CD4-positive, alpha-beta T cell (primary cell): ENCODE results near the gene ERVV-1. TPM values are rescaled to one million over a fixed set of nuclear protein-coding genes. Genes with fewer than 3 reads are reported as not detected.

Experiments
- ATAC-seq: fragments of 200-7000 bp; cut with Tn5 transposase; one replicate; pipeline ENCODE4 v1.10.0; 2022; ENCODE audit warnings: mild to moderate bottlenecking; ENCODE audit not compliant: poor library complexity
- CTCF ChIA-PET: fragments of 350-600 bp; sonication (Branson Sonifier 250); formaldehyde crosslinking; loops from one replicate; lab custom pipeline; 2021; ENCODE audit warnings: antibody characterized with exemption, inconsistent platforms; lab: Charles Lee
- POLR2A ChIA-PET: fragments of 350-600 bp; sonication (Branson Sonifier 250); formaldehyde crosslinking; loops from one replicate; lab custom pipeline; 2021; ENCODE audit warnings: antibody characterized with exemption, inconsistent platforms; lab: Charles Lee
- DNase-seq, 14 experiments: peaks; one replicate each; pipeline ENCODE4 v3.0.0-alpha.2; 2013 to 2020; ENCODE audit warnings: mixed read lengths in 2 of 14
- H3K27ac ChIP-seq, 2 donors: one replicate each; pipeline versions ENCODE4 v1.5.1 to v1.7.0; 2013; ENCODE audit warnings: low read length in 2 of 2, low read depth in 1 of 2, mild to moderate bottlenecking in 1 of 2
- H3K27me3 ChIP-seq, 2 experiments: 1 replicate in 1 of 2; 2 replicates in 1 of 2; pipeline versions ENCODE4 v1.6.1 to v1.7.0; 2013; ENCODE audit warnings: low read length in 2 of 2, control low read depth in 1 of 2, mild to moderate bottlenecking in 1 of 2, moderate library complexity in 1 of 2; ENCODE audit not compliant: insufficient read depth in 2 of 2, control insufficient read depth in 1 of 2
- H3K36me3 ChIP-seq: one replicate; pipeline ENCODE4 v1.6.1; 2013; ENCODE audit warnings: low read length, control low read depth; ENCODE audit not compliant: insufficient read depth
- H3K4me1 ChIP-seq: one replicate; pipeline ENCODE4 v1.6.1; 2013; ENCODE audit warnings: low read length, control low read depth; ENCODE audit not compliant: insufficient read depth
- H3K4me3 ChIP-seq: one replicate; pipeline ENCODE4 v1.5.1; 2013; ENCODE audit warnings: mild to moderate bottlenecking, low read length, moderate library complexity
- H3K9me3 ChIP-seq, 2 experiments: 1 replicate in 1 of 2; 2 replicates in 1 of 2; pipeline versions ENCODE4 v1.6.1 to v1.7.0; 2013; ENCODE audit warnings: low read length in 2 of 2, mild to moderate bottlenecking in 2 of 2, control low read depth in 1 of 2, moderate library complexity in 1 of 2; ENCODE audit not compliant: control insufficient read depth in 1 of 2, insufficient read depth in 1 of 2
- H3K27ac Mint-ChIP-seq: one replicate; pipeline ENCODE4 v1.8.0; 2020; ENCODE audit warnings: mixed read lengths
- H3K27me3 Mint-ChIP-seq: one replicate; pipeline ENCODE4 v1.8.0; 2021; ENCODE audit warnings: mixed read lengths
- H3K36me3 Mint-ChIP-seq: one replicate; pipeline ENCODE4 v1.8.0; 2021; ENCODE audit warnings: low read depth, mixed read lengths
- H3K4me1 Mint-ChIP-seq: one replicate; pipeline ENCODE4 v1.8.0; 2021; ENCODE audit warnings: low read depth, mixed read lengths
- H3K4me3 Mint-ChIP-seq: one replicate; pipeline ENCODE4 v1.8.0; 2020; ENCODE audit warnings: mild to moderate bottlenecking, mixed read lengths
- H3K9me3 Mint-ChIP-seq: one replicate; pipeline ENCODE4 v1.8.0; 2020; ENCODE audit warnings: mixed read lengths
- CTCF ChIP-seq: fragments of 200-600 bp; IDR thresholded peaks from one replicate; pipeline ENCODE4 v1.8.0; 2022; ENCODE audit warnings: antibody characterized with exemption, mild to moderate bottlenecking
- intact Hi-C, 2 experiments: fragments of 100-400 bp; cut with DNase I in 1 of 2; cut with micrococcal nuclease in 1 of 2; formaldehyde crosslinking; loops; one replicate each; pipeline versions ENCODE4 v1.15.1 to v1.9.0; 2023 to 2025; cut with DNase I, micrococcal nuclease
- total RNA-seq, 174 experiments: library from RNA in 2 of 174; stranded (reverse) in 2 of 174; gene quantifications; one replicate each; pipeline ENCODE4 v1.2.3 and lab custom pipeline; 2021 to 2026

Gene ERVV-1
- total RNA-seq, 2 experiments from 2014 or later: not detected

GRCh38 chr19:53055117-53055516, 41.4 kb downstream of the ERVV-1 start:
- Mint-ChIP-seq H3K27ac (no peak overlapping the region), H3K36me3 (peaks cover 37% of the 10 kb centered on the region), H3K9me3 (peaks cover 15% of the 10 kb centered on the region), H3K4me1 (no peaks in the 10 kb centered on the region), H3K4me3 (no peak overlapping the region), H3K27me3 (peaks cover 10% of the 10 kb centered on the region)
- Histone ChIP-seq H3K36me3 (no peaks in the 10 kb centered on the region), H3K27me3 (peaks cover 8 to 11% of the 10 kb centered on the region in 2 experiments), H3K4me1 (peaks cover 4% of the 10 kb centered on the region), H3K4me3 (no peak overlapping the region), H3K27ac (no peak overlapping the region), H3K9me3 (peaks cover 59 to 84% of the 10 kb centered on the region in 2 experiments)
- ATAC-seq (no peak), DNase-seq (no peak)
- intact Hi-C loops: no loop called here
- POLR2A ChIA-PET: no interaction called here
- CTCF ChIA-PET: no interaction called here
- TF ChIP-seq CTCF: no peak

GRCh38 chr19:53057904-53058580, 44.3 kb downstream of the ERVV-1 start:
- ChIA-PET CTCF (no interaction called here), POLR2A (no interaction called here)
- H3K9me3 Mint-ChIP-seq: peaks cover 12% of the 10 kb centered on the region
- peaks cover 10% of the 10 kb centered on the region for H3K27me3 Mint-ChIP-seq
- H3K27ac ChIP-seq: no peak overlapping the region
- intact Hi-C loops: no loop called here
- no peak for ATAC-seq
- no peak for DNase-seq
- peaks cover 8 to 11% of the 10 kb centered on the region in 2 experiments for H3K27me3 ChIP-seq
- H3K4me3 ChIP-seq: no peak overlapping the region
- no peak overlapping the region for H3K27ac Mint-ChIP-seq
- H3K4me1 Mint-ChIP-seq: no peaks in the 10 kb centered on the region
- no peaks in the 10 kb centered on the region for H3K36me3 ChIP-seq
- H3K4me1 ChIP-seq: peaks cover 4% of the 10 kb centered on the region
- H3K36me3 Mint-ChIP-seq: peaks cover 42% of the 10 kb centered on the region
- peaks cover 80 to 86% of the 10 kb centered on the region in 2 experiments for H3K9me3 ChIP-seq
- no peak overlapping the region for H3K4me3 Mint-ChIP-seq
- no peak for TF ChIP-seq CTCF

Other genes with a start within 250 kb of the ERVV-1 start
- gene ZNF600, start 227.1 kb upstream of the ERVV-1 start, total RNA-seq: 10 to 100 TPM; 11.2 to 13.4 TPM
- gene ZNF28, start 192.3 kb upstream of the ERVV-1 start, total RNA-seq: 1 to 10 TPM; 3.5 to 5.4 TPM
- 10 to 100 TPM in 1 of 2 experiments, 1 to 10 TPM in 1; 8.4 to 11.6 TPM for gene ZNF468, start 156.3 kb upstream of the ERVV-1 start, total RNA-seq
- 1 to 10 TPM; 7.2 to 7.4 TPM for gene ZNF320, start 116.3 kb upstream of the ERVV-1 start, total RNA-seq
- gene ZNF888, start 90.5 kb upstream of the ERVV-1 start, total RNA-seq: 1 to 10 TPM; 2.5 to 3.0 TPM
- gene ZNF816, start 51.0 kb upstream of the ERVV-1 start, total RNA-seq: 1 to 10 TPM; 3.6 to 5.5 TPM
- gene ERVV-2, start 30.8 kb downstream of the ERVV-1 start, total RNA-seq: not detected
- 10 to 100 TPM; 42.1 to 45.5 TPM for gene ZNF160, start 89.5 kb downstream of the ERVV-1 start, total RNA-seq
- 1 to 10 TPM; 1.2 to 1.7 TPM for gene ZNF415, start 119.0 kb downstream of the ERVV-1 start, total RNA-seq
- gene ZNF347, start 145.1 kb downstream of the ERVV-1 start, total RNA-seq: 1 to 10 TPM; 3.8 to 3.9 TPM
- gene ZNF665, start 179.4 kb downstream of the ERVV-1 start, total RNA-seq: 1 to 10 TPM; 2.1 to 3.2 TPM
- gene ZNF677, start 241.0 kb downstream of the ERVV-1 start, total RNA-seq: 1 to 10 TPM; 5.2 to 6.4 TPM
- gene VN1R2, start 244.4 kb downstream of the ERVV-1 start, total RNA-seq: not detected